HG03135 (cell line): ENCODE data around the gene NLRC4.
"Not testable (repeated sequence)": the region's sequence is repeated elsewhere in the genome, so short reads cannot be mapped to it uniquely, and the experiment has no call there.

Experiments used
- ATAC-seq: cut with Tn5 transposase; IDR thresholded peaks from one replicate; pipeline ENCODE4 v1.9.1; 2021; ENCODE audit warnings: mild to moderate bottlenecking, moderate library complexity; ENCODE audit not compliant: unreplicated experiment

The NLRC4 gene, protein sequence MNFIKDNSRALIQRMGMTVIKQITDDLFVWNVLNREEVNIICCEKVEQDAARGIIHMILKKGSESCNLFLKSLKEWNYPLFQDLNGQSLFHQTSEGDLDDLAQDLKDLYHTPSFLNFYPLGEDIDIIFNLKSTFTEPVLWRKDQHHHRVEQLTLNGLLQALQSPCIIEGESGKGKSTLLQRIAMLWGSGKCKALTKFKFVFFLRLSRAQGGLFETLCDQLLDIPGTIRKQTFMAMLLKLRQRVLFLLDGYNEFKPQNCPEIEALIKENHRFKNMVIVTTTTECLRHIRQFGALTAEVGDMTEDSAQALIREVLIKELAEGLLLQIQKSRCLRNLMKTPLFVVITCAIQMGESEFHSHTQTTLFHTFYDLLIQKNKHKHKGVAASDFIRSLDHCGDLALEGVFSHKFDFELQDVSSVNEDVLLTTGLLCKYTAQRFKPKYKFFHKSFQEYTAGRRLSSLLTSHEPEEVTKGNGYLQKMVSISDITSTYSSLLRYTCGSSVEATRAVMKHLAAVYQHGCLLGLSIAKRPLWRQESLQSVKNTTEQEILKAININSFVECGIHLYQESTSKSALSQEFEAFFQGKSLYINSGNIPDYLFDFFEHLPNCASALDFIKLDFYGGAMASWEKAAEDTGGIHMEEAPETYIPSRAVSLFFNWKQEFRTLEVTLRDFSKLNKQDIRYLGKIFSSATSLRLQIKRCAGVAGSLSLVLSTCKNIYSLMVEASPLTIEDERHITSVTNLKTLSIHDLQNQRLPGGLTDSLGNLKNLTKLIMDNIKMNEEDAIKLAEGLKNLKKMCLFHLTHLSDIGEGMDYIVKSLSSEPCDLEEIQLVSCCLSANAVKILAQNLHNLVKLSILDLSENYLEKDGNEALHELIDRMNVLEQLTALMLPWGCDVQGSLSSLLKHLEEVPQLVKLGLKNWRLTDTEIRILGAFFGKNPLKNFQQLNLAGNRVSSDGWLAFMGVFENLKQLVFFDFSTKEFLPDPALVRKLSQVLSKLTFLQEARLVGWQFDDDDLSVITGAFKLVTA

DNA sequence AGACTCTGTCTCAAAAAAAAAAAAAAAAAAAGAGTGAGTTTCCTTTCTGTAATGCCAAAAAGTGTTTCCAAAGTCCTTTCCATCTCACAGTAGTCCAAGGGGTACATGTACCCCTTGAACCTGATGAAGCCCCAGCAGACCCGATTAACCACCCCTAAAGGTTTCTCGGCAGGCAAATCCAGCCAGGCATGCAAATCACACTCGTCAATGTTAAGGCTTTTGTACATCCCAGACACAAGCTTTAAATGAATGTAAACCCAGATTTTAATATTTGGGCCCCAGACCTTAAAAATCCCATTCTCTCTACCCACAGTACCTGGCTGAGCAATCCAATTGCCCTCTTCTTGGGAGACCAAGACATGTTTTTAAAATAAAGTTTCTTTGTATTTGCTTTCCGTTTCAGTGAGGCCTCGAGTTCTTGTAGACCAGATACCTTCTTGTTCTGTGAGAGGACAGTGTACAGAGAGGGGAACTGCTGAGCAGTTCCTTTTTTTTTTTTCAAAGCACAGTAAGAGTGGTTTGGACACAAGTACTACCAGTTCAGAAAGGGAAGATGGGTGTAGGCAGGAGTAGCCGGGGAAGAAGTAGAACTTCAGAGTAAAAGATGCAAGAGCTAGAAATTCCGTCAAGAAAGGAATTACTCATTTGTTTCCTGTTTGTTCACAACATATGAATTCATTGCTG, at the start of gene NLRC4:
Gene NLRC4, minus strand, starts transcription at position 465 of the 684 bp plus-strand sequence. CDS start 8,111 bp downstream, outside the sequence.
- peak; percentile 88 for ATAC-seq

DNA sequence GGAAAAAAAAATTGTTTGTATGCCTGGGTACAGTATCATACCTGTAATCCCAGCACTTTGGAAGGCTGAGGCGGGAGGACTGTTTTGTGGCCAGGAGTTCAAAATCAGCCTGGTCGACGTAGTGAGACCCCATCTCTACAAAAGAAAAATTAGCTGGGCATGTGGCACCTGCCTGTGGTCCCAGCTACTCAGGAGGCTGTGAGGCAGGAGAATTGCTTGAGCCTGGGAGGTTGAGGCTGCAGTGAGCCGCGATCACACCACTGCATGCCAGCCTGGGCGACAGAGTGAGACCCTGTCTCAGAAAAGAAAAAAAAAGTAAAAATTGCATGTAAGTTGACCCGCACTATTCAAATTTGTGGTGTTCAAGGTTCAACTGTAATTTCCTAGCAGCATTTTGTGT, 45.9 kb upstream of the NLRC4 start:
- ATAC-seq: no peak

DNA sequence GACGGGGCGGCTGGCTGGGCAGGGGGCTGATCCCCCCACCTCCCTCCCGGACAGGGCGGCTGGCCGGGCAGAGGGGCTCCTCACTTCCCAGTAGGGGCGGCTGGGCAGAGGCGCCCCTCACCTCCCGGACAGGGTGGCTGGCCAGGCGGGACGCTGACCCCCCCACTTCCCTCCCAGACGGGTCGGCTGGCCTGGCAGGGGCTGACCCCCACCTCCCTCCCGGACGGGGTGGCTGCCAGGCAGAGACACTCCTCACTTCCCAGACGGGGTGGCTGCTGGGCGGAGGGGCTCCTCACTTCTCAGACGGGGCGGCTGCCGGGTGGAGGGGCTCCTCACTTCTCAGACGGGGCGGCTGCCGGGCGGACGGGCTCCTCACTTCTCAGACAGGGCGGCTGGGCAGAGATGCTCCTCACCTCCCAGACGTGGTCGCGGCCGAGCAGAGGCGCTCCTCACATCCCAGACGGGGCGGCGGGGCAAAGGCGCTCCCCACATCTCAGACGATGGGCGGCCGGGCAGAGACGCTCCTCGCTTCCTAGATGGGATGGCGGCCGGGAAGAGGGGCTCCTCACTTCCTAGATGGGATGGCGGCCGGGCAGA, 29.4 kb upstream of the NLRC4 start:
- ATAC-seq: not testable (repeated sequence)

DNA sequence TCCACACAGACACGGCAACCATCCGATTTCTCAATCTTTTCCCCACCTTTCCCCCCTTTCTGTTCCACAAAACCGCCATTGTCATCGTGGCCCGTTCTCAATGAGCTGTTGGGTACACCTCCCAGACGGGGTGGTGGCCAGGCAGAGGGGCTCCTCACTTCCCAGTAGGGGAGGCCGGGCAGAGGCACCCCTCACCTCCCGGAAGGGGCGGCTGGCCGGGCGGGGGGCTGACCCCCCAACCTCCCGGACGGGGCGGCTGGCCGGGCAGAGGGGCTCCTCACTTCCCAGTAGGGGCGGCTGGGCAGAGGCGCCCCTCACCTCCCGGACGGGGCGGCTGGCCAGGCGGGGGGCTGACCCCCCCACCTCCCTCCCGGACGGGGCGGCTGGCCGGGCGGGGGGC, 28.8 kb upstream of the NLRC4 start:
- not testable (repeated sequence) for ATAC-seq

DNA sequence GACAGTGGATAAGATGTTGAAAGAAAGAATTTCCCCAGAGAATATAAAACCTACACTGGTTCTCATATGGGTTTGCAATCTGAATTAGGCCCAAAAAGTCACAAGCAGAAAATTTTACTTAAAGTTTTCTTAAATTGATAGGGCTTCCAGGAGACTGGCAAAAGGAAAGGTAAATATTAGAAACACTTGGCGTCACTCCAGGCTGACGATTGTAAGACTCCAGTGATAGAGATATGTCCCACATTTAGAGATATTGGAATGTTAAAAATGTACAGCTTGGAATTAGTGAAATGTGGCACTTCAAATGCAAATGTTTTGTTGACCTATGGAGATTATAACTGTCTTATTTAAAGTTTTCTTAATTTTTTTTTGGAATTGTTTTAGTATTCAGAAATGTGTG, 27.1 kb upstream of the NLRC4 start:
- ATAC-seq: no peak

DNA sequence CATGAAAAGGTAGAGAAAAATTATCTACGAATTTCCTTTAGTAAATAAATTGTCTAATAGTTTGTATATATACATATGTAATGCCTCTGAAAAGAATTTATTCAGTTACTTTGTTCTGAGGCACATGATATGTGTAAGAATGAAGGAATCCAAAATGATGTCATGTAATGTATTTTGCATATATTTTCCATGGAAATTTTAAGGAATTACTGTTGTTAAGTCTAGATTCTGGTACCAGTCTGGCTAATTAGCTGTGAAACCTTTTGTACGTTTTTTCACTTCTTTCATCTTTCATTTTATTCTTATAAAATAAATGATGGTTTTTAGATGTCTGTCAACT, 25.3 kb upstream of the NLRC4 start:
- no peak for ATAC-seq

DNA sequence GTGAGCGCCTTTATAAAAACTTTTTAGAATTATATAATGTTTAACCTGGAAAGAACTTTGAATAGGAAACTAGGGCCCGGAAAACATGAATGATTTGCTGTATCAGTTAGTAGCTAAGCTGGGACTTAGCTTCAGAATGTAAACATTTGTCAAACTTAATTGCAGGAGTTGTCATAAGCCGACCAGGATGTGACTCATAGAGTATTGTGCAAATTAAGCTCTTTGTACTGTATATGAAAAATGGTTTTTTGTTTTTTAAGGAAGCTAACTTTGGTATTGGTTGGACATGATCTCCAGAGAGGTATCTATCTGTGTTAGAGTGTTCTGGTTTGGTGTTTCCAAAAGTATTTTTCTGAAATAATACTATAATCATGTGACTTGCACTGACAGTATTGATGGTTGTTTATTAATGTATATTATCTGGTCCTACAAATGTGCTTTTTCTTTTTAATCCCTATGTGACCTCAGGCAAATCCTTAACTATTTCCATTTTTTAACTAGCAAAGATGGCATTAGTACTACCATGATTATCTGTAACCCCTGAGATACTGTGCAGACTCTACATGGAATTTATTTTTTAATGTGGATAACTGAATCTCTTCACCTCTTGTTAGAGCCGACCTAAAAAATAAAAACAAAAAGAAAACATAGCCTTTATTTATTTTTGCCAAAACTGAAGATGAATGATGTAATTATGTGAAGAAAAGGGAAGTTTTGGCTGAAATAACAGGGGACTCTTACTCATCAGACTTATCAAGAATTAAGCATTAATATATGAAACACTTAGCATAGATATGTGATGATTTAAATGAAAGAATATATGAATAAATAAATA, 24.7 kb upstream of the NLRC4 start:
- ATAC-seq: no peak

DNA sequence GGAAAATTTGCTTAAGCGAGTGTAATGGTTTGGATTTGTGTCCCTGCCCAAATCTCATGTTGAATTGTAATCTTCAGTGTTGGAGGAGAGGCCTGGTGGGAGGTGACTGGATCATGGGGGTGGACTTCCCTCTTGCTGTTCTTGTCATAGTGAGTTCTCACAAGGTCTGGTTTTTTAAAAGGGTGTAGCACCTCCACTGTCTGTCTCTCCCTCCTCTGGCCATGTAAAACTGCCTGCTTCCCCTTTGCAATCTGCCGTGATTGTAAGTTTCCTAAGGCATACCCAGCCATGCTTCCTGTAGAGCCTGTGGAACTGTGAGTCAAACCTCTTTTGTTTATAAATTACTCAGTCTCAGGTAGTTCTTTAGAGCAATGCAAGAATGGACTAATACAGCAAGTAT, 19.6 kb upstream of the NLRC4 start:
- no peak for ATAC-seq

DNA sequence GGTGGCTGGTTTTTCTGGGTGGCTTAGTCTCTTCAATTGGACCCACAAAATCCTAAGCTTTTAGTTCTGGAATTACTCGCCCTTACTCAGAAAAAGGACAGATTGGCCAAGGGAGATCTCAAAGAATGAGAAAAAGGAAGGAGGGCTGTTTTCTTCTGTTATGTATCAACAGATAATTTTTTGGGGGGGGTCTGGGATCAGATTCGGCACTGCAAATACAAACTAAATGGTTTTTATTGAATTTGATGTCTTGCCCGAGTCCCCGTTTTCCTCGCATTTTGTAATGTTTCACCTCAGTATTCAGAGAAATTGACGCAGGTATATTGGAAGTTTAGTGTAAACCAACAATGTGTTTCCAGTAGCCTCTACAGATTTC, 13.8 kb upstream of the NLRC4 start:
- ATAC-seq: no peak

DNA sequence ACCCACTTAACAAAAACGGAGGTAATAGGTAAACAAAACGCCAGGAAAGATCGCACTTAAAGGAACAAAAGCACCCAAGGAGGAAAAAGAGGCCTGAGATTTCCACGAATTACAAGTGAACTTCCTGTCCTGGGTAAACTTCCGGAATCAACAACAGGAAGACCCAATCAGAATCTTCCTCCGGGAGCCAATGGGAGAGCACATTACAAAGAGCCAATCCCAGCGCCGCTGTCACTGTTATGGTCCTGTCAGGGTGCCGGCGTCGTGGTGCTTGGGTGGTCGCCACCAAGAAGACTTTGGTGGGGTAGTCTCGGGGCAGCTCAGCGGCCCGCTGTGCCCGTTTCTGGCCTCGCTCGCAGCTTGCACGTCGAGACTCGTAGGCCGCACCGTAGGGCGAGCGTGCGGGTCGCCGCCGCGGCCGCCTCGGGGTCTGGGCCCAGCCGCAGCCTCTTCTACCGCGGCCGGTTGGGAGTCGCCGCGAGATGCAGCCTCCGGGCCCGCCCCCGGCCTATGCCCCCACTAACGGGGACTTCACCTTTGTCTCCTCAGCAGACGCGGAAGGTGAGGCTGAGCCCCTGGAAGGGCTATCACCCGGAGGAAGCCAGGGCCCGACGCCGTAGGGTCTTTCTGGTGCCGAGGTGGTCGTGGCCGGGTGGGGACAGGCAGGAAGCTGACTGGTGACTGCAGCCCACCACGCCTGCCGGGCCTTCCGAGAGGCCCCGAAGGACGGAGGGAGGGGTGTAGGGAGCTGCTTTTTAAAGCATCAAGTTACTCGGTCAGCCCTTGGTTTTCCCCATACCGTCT, 13.2 kb upstream of the NLRC4 start, which contains the start of gene YIPF4:
Gene YIPF4, plus strand, starts transcription at position 231 of the 804 bp plus-strand sequence. Its CDS starts 252 bp downstream, at position 483.
- ATAC-seq: peak; percentile 99

DNA sequence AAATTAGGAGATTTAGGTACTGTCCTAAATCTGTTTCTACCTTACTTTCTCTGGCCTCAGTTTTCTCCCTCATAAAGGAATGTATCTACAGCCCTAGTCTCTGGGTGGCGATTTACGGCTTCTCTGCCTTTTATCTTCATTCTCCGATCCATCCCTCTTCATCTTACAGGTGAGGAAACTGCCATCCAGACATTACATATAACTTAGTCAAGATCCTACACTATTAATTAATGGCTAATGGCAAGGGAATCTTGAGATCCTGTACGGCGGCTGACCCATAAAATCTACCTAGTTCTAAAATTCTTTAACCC, 12.6 kb upstream of the NLRC4 start:
- no peak for ATAC-seq

DNA sequence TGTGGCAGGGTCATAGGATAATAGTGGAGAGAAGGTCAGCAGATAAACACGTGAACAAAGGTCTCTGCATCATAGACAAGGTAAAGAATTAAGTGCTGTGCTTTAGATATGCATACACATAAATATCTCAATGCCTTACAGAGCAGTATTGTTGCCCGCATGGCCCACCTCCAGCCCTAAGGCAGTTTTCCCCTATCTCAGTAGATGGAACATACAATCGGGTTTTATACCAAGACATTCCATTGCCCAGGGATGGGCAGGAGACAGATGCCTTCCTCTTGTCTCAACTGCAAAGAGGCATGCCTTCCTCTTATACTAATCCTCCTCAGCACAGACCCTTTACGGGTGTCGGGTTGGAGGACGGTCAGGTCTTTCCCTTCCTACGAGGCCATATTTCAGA, 11.1 kb upstream of the NLRC4 start:
- not testable (repeated sequence) for ATAC-seq

DNA sequence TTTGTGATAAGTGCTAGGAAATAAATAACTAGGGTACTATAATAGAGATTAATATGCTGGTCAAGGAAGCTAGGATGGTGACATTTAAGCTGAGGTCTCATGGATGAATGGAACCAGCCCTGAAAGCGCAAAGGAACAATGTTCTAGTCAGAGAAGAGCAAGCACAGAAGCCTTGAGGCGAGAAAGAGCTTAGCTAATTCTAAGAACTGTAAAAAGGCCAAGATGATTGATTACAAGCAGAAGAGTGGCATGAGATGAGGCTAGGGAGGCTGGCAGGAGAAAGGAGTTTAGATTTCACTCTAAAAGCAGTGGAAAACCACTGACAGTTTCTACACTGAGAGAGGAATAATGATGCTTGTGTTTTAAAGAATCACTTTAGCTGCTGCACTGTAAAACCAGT, 9.6 kb upstream of the NLRC4 start:
- ATAC-seq: no peak

DNA sequence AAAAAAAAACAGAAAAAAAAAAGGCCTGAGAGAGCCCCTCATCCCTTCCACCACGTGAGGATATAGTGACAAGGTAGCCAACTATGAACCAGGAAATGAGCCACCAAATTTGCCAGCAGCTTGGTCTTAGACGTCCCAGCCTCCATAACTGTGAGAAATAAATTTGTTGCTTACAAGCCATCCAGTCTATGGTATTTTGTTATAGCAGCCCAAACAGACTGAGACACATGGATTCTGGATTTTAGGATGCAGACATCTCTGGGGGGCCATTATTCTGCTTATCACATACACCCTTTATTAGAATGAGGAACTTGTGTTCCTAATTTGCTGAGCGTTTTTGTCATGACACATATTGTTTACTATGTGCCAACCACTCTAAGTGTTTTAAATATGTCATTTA, 7.6 kb upstream of the NLRC4 start:
- no peak for ATAC-seq

DNA sequence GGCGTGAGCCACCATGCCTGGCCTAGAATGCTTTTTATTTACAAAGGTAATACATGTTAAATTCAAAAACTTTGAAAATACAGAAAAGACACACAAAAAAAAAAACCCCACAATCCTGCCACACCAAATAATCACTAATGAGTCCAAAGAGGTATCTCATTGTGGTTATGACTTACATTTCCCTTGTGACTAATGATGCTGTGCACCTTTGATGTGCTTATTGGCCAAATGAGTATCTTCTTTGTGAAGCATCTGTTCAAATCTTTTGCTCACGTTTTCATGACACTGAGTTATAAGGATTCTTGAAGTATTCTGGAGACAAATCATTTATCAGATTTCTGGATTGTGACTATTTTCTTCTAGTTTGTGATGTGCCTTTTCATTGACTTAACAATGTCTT, 6.4 kb upstream of the NLRC4 start:
- ATAC-seq: no peak

DNA sequence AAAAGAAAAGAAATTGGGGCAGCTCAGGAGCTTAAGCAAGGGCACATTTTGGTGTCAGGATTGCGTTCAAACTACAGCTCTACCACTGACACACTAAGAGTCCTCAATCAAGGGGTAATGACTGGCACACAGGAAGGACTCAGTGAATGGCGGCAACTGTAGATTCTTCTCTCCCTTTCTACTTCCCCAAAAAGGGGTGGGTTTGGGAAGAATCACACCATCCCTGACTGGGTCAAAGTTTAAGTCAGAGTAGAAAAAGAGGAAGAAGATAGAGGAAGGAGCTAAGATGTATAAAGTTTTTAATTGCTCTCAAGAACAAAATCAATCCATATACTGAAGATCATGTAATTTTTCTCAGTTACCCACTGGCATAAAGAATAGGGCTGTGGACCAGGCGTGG, 2.6 kb downstream of the NLRC4 start:
- ATAC-seq: no peak

DNA sequence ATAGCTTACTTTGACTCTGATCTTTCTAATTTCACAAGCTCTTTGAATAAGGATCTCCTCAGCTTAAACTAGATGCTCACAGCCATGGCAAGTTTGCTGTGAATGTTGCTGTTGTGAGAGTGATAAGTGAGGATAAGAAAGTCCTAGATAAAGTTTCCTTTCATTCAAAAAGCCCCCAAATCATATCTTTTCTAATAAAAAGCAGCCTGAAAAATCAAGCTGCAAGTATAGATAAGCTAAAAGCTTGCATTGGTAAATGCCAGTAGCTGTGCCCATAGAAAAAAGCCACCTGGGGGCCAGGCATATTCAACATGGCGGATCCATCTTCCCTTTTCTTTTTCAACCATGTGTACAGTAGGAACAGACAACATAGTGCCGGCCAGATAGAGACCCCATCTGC, 4.3 kb downstream of the NLRC4 start:
- no peak for ATAC-seq

DNA sequence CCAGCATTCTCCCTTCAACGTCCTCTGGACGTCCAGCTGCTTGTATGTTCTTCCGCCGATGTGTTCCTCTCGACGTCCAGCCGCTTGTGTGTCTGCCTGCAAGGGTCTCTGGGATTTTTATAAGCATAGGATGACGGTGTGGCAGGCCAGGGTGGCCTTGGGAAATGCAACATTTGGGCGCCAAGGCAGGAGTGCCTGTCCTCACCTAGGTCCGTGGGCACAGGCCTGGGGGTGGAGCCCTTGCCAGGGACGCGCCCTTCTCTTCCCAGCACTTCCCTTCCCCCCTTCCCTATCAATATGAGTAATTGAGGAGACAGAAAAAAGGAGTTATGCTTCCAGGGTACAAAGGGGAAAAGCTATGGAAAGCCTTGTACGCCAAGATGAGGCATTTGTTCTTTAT, 6.4 kb downstream of the NLRC4 start:
- no peak for ATAC-seq

DNA sequence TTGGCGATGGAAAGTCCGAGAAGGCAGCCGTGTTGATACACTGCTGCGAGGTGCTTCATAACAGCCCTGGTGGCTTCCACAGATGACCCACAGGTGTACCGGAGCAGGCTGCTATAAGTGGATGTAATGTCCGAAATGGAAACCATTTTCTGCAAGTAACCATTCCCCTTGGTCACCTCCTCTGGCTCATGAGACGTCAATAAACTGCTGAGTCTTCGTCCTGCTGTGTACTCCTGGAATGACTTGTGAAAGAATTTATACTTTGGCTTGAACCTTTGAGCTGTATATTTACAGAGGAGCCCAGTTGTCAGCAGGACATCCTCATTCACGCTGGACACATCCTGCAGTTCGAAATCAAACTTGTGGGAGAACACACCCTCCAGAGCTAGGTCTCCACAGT, 14.4 kb downstream of the NLRC4 start:
- ATAC-seq: no peak
